GM23248 (cell line): ENCODE data around the gene AOPEP.

Experiments
- EZH2 ChIP-seq: fragments of 200-600 bp; sonication (generic); IDR thresholded peaks from 2 replicates; pipeline ENCODE4 v1.6.1; 2018; ENCODE audit warnings: antibody characterized with exemption, mild to moderate bottlenecking; ENCODE audit not compliant: insufficient read depth, poor library complexity, severe bottlenecking
- EZH2phosphoT487 ChIP-seq: fragments of 200-600 bp; sonication (generic); IDR thresholded peaks from 2 replicates; pipeline ENCODE4 v1.6.1; 2018; ENCODE audit warnings: antibody characterized with exemption, moderate library complexity, mild to moderate bottlenecking, low read depth; ENCODE audit not compliant: insufficient read depth

- no peak for TF ChIP-seq EZH2
- no peak for TF ChIP-seq EZH2phosphoT487
Observed at GRCh38 chr9:95096381-95096780, 369.9 kb downstream of the AOPEP start.
